NB4 (cell line): Measurements from ENCODE around the gene DCLRE1B.

ENCODE experiments used
- CTCF ChIP-seq: IDR thresholded peaks from one replicate; pipeline ENCODE4 v1.5.1; 2012; ENCODE audit warnings: low read depth, low read length
- POLR2A ChIP-seq: IDR thresholded peaks from 2 replicates; pipeline ENCODE4 v1.6.1; 2011; ENCODE audit warnings: mild to moderate bottlenecking; ENCODE audit not compliant: insufficient read length; ENCODE audit errors: extremely low read depth

- TF ChIP-seq CTCF (no peak), POLR2A (no peak)
Observed at GRCh38 chr1:113934511-113935055, 29.5 kb downstream of the DCLRE1B start.
